Esophagus muscularis mucosa (tissue), 3 donors: ENCODE measurements around the gene NCKAP1.

ENCODE experiments used
- CTCF ChIP-seq, 3 experiments: fragments of 200-600 bp in 2 of 3; fragments of 450-650 bp in 1 of 3; sonication (generic) in 2 of 3; IDR thresholded peaks; one replicate each; pipeline ENCODE4 v1.5.1; 2017 to 2019; ENCODE audit warnings: antibody characterized with exemption in 3 of 3, mild to moderate bottlenecking in 2 of 3, moderate library complexity in 1 of 3
- POLR2A ChIP-seq: fragments of 450-650 bp; IDR thresholded peaks from one replicate; pipeline ENCODE4 v1.6.1; 2017; ENCODE audit warnings: antibody characterized with exemption, moderate library complexity, mild to moderate bottlenecking, low read depth
- POLR2AphosphoS5 ChIP-seq, 2 donors: sonication (generic); formaldehyde crosslinking; IDR thresholded peaks; one replicate each; pipeline ENCODE4 v1.6.1; 2017; ENCODE audit warnings: antibody characterized with exemption in 2 of 2

GRCh38 chr2:182962641-182963040 is 75.6 kb downstream of the NCKAP1 start:
- TF ChIP-seq CTCF (IDR thresholded peaks at IDR 0.05), result no peak
- no peak for TF ChIP-seq POLR2AphosphoS5 (IDR thresholded peaks at IDR 0.05)
- no peak for TF ChIP-seq POLR2A
